ENCODE data around the gene DTNA.

DTNA gene

GRCh38 chr18:34880882-34881834 is 171.1 kb downstream of the DTNA start:
- Histone ChIP-seq H4K5ac (ENCODE audit: low read length) (no peak overlapping the region), H3K36me3 (ENCODE audit: control insufficient read depth, insufficient read depth, low read length) (no peaks in the 10 kb centered on the region), H4K8ac (ENCODE audit: low read depth, low read length) (no peak overlapping the region), H3K79me1 (ENCODE audit: low read length) (no peaks in the 10 kb centered on the region), H2BK5ac (ENCODE audit: low read length) (no peak overlapping the region), H3K4me1 (ENCODE audit: control insufficient read depth, low read depth, low read length) (no peaks in the 10 kb centered on the region), H3K9ac (ENCODE audit: low read length) (no peak overlapping the region), H3K23ac (ENCODE audit: low read length) (no peak overlapping the region), H3K27ac (ENCODE audit: low read depth, low read length) (no peak overlapping the region), H2BK15ac (replicated peaks; ENCODE audit: low read depth) (no peak overlapping the region), H3K79me2 (ENCODE audit: control insufficient read depth, insufficient read depth, low read length) (no peaks in the 10 kb centered on the region), H3K4ac (ENCODE audit: low read depth, low read length) (no peak overlapping the region), H2BK120ac (ENCODE audit: low read depth, low read length) (no peak overlapping the region), H3K4me3 (ENCODE audit: low read length) (no peak overlapping the region), H3K18ac (ENCODE audit: low read length) (no peak overlapping the region), H3K4me2 (ENCODE audit: low read length) (no peak overlapping the region), H3K27me3 (ENCODE audit: insufficient read depth, low read length, poor library complexity) (no peaks in the 10 kb centered on the region), H2AK5ac (ENCODE audit: low read length) (no peak overlapping the region), H3K56ac (ENCODE audit: low read length) (no peak overlapping the region)
- WGBS (ENCODE audit: extremely low coverage, insufficient coverage, low lambda C conversion rate), result no CpG with 5 or more reads among the region's 3 CpGs
- no peak for DNase-seq

DNA sequence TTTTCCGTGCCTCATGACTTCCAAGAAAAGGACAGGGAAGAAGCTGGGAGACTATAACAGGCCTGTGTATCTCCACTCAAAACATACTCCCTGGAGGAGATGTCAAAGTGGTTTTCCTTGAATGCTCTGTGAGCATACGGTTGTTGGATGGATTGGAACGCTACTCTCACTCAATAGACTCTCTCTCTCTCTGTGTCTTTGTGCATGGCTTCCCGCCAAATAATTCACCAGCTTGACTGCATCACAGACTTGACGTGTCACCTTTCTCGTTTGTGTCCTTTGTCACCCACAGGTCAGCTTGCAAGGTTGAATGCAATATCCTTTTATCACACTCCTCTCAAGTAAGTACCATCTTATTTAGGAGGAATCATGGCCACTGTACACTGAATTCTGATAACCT is 174.3 kb downstream of the DTNA start:
- no peaks in the 10 kb centered on the region for H3K36me3 ChIP-seq (ENCODE audit: control insufficient read depth, insufficient read depth, low read length)
- H3K27ac ChIP-seq (ENCODE audit: low read depth, low read length), result no peak overlapping the region
- no peak overlapping the region for H3K4me3 ChIP-seq (ENCODE audit: low read length)
- H4K8ac ChIP-seq (ENCODE audit: low read depth, low read length), result no peak overlapping the region
- DNase-seq, result no peak
- H3K4me1 ChIP-seq (ENCODE audit: control insufficient read depth, low read depth, low read length), result no peaks in the 10 kb centered on the region
- no peak overlapping the region for H3K18ac ChIP-seq (ENCODE audit: low read length)
- H3K23ac ChIP-seq (ENCODE audit: low read length), result no peak overlapping the region
- H3K79me2 ChIP-seq (ENCODE audit: control insufficient read depth, insufficient read depth, low read length), result no peaks in the 10 kb centered on the region
- WGBS (ENCODE audit: extremely low coverage, insufficient coverage, low lambda C conversion rate), result no CpG with 5 or more reads among the region's 6 CpGs
- no peak overlapping the region for H2BK15ac ChIP-seq (replicated peaks; ENCODE audit: low read depth)
- H3K4ac ChIP-seq (ENCODE audit: low read depth, low read length), result no peak overlapping the region
- H3K4me2 ChIP-seq (ENCODE audit: low read length), result no peak overlapping the region
- no peaks in the 10 kb centered on the region for H3K79me1 ChIP-seq (ENCODE audit: low read length)
- H3K56ac ChIP-seq (ENCODE audit: low read length), result no peak overlapping the region
- H2BK120ac ChIP-seq (ENCODE audit: low read depth, low read length), result no peak overlapping the region
- no peak overlapping the region for H2AK5ac ChIP-seq (ENCODE audit: low read length)
- no peaks in the 10 kb centered on the region for H3K27me3 ChIP-seq (ENCODE audit: insufficient read depth, low read length, poor library complexity)
- H3K9ac ChIP-seq (ENCODE audit: low read length), result no peak overlapping the region
- no peak overlapping the region for H2BK5ac ChIP-seq (ENCODE audit: low read length)
- H4K5ac ChIP-seq (ENCODE audit: low read length), result no peak overlapping the region

DNA sequence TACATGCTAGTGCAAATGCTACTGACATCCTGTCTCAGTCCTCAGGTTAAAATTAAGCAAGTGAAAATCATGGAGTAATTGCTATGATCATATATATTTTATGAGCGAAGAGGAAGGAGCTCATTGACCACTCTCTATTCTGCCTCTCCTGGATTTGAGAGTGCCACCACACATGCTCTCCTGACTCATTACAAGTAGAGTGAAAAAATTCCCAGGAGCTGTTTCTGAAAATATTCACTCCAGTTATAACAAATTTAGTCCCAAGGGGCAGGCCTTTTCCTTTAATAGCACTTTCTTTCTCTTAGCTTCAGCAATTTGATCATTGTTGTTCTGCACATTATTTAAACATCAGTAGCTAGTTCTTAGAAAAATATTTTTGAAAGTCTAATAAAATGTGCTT is 176.1 kb downstream of the DTNA start:
- Histone ChIP-seq H2BK120ac (ENCODE audit: low read depth, low read length) (no peak overlapping the region), H2BK15ac (replicated peaks; ENCODE audit: low read depth) (no peak overlapping the region)
- no CpG with 5 or more reads among the region's 1 CpG for WGBS (ENCODE audit: extremely low coverage, insufficient coverage, low lambda C conversion rate)

DNA sequence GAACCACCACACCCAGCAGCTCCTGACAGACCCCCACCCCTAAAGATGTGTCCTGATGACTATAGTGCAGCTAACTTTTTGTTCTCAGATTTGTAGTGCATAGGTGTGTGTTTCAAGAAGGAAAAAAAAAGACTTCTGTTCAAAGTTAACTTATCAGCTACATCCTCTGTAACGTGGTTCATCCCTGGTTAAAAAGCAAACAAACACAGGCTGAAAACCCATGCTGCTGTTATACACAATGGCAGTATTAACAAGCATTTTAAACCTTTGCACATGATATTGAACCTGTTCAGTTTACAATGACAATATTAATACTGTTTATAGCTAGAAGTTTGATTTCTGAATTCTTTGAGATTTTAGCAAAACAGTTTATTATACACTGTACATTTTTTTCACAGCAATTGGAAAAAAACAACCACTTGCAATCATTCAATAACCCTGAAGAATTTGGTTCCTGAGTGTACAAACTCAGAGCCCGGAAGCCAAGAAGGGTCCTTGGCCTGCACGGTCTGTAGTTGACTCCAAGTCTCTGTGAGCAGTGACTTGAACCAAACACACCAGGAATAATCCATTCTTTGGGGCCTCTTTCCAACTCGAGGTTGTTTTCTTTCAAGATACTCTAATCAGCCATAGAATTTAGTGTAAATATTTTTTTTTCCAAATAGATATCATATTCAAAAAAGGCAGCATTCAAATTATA is 177.9 kb downstream of the DTNA start:
- Histone ChIP-seq H2BK5ac (ENCODE audit: low read length) (no peak overlapping the region), H4K5ac (ENCODE audit: low read length) (no peak overlapping the region), H2AK5ac (ENCODE audit: low read length) (no peak overlapping the region), H3K4me2 (ENCODE audit: low read length) (no peak overlapping the region), H4K8ac (ENCODE audit: low read depth, low read length) (no peak overlapping the region), H3K36me3 (ENCODE audit: control insufficient read depth, insufficient read depth, low read length) (no peaks in the 10 kb centered on the region), H3K4me1 (ENCODE audit: control insufficient read depth, low read depth, low read length) (no peaks in the 10 kb centered on the region), H3K79me1 (ENCODE audit: low read length) (no peaks in the 10 kb centered on the region), H2BK15ac (replicated peaks; ENCODE audit: low read depth) (no peak overlapping the region), H3K56ac (ENCODE audit: low read length) (no peak overlapping the region), H3K27ac (ENCODE audit: low read depth, low read length) (no peak overlapping the region), H3K23ac (ENCODE audit: low read length) (no peak overlapping the region), H3K9ac (ENCODE audit: low read length) (no peak overlapping the region), H2BK120ac (ENCODE audit: low read depth, low read length) (no peak overlapping the region), H3K27me3 (ENCODE audit: insufficient read depth, low read length, poor library complexity) (no peaks in the 10 kb centered on the region), H3K18ac (ENCODE audit: low read length) (no peak overlapping the region), H3K79me2 (ENCODE audit: control insufficient read depth, insufficient read depth, low read length) (no peaks in the 10 kb centered on the region), H3K4me3 (ENCODE audit: low read length) (no peak overlapping the region), H3K4ac (ENCODE audit: low read depth, low read length) (no peak overlapping the region)
- no CpG with 5 or more reads among the region's 4 CpGs for WGBS (ENCODE audit: extremely low coverage, insufficient coverage, low lambda C conversion rate)
- no peak for DNase-seq

More for the DNA sequence above, 176.1 kb downstream of the DTNA start:
- Histone ChIP-seq H3K27me3 (ENCODE audit: insufficient read depth, low read length, poor library complexity) (no peaks in the 10 kb centered on the region), H3K4ac (ENCODE audit: low read depth, low read length) (no peak overlapping the region), H3K36me3 (ENCODE audit: control insufficient read depth, insufficient read depth, low read length) (no peaks in the 10 kb centered on the region), H3K27ac (ENCODE audit: low read depth, low read length) (no peak overlapping the region), H3K56ac (ENCODE audit: low read length) (no peak overlapping the region), H3K4me2 (ENCODE audit: low read length) (no peak overlapping the region), H3K4me1 (ENCODE audit: control insufficient read depth, low read depth, low read length) (no peaks in the 10 kb centered on the region), H4K5ac (ENCODE audit: low read length) (no peak overlapping the region), H3K79me2 (ENCODE audit: control insufficient read depth, insufficient read depth, low read length) (no peaks in the 10 kb centered on the region), H2BK5ac (ENCODE audit: low read length) (no peak overlapping the region), H3K9ac (ENCODE audit: low read length) (no peak overlapping the region), H2AK5ac (ENCODE audit: low read length) (no peak overlapping the region), H4K8ac (ENCODE audit: low read depth, low read length) (no peak overlapping the region), H3K4me3 (ENCODE audit: low read length) (no peak overlapping the region), H3K23ac (ENCODE audit: low read length) (no peak overlapping the region), H3K18ac (ENCODE audit: low read length) (no peak overlapping the region), H3K79me1 (ENCODE audit: low read length) (no peaks in the 10 kb centered on the region)
- DNase-seq, result no peak

DNA sequence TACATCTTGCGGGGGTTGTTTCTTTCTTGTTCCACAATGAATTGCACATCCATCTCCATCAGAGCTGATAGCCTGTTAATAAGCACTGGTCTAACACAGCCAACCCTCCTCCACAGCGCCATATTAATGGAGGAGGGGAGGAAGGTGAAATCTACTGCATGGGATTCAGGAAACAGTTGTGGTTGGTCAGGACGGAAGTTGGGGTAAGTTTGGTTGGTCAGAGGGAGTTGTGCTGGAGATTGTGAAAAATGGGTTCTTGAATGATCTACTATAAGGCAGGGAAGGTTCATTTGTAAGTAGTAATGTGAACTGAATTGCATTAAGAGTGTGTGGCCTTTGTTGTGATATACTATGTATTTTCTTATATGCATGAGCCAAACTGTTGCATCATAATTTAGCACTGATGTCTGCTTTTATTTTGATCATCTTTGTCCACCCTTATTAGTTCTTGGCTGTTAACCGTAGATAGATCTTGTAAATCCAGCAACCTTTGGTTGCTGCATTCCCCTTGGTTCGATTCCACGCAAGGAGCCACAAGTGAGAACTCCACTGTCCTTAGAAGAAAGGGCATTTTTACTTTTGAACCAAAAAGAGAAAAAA is 180.5 kb downstream of the DTNA start:
- no peaks in the 10 kb centered on the region for H3K27me3 ChIP-seq (ENCODE audit: insufficient read depth, low read length, poor library complexity)
- H4K5ac ChIP-seq (ENCODE audit: low read length), result no peak overlapping the region
- no peak overlapping the region for H2AK5ac ChIP-seq (ENCODE audit: low read length)
- H3K4me3 ChIP-seq (ENCODE audit: low read length), result no peak overlapping the region
- no peak overlapping the region for H4K8ac ChIP-seq (ENCODE audit: low read depth, low read length)
- no peaks in the 10 kb centered on the region for H3K79me2 ChIP-seq (ENCODE audit: control insufficient read depth, insufficient read depth, low read length)
- H2BK15ac ChIP-seq (replicated peaks; ENCODE audit: low read depth), result no peak overlapping the region
- H3K23ac ChIP-seq (ENCODE audit: low read length), result no peak overlapping the region
- no CpG with 5 or more reads among the region's 6 CpGs for WGBS (ENCODE audit: extremely low coverage, insufficient coverage, low lambda C conversion rate)
- H3K36me3 ChIP-seq (ENCODE audit: control insufficient read depth, insufficient read depth, low read length), result no peaks in the 10 kb centered on the region
- H3K18ac ChIP-seq (ENCODE audit: low read length), result no peak overlapping the region
- no peak for DNase-seq
- no peaks in the 10 kb centered on the region for H3K4me1 ChIP-seq (ENCODE audit: control insufficient read depth, low read depth, low read length)
- no peak overlapping the region for H3K4ac ChIP-seq (ENCODE audit: low read depth, low read length)
- no peak overlapping the region for H3K27ac ChIP-seq (ENCODE audit: low read depth, low read length)
- no peaks in the 10 kb centered on the region for H3K79me1 ChIP-seq (ENCODE audit: low read length)
- no peak overlapping the region for H2BK120ac ChIP-seq (ENCODE audit: low read depth, low read length)
- no peak overlapping the region for H2BK5ac ChIP-seq (ENCODE audit: low read length)
- H3K4me2 ChIP-seq (ENCODE audit: low read length), result no peak overlapping the region
- H3K9ac ChIP-seq (ENCODE audit: low read length), result no peak overlapping the region
- no peak overlapping the region for H3K56ac ChIP-seq (ENCODE audit: low read length)
